Measurements from ENCODE around the gene ADARB2. TPM values are rescaled to one million over a fixed set of nuclear protein-coding genes. Genes with fewer than 3 reads are reported as not detected.

ADARB2 gene
- polyA plus RNA-seq, 1 of the 3 experiments (the other 2 are of a cell fraction) = not detected

- no peaks in the 10 kb centered on the region for H3K27me3 ChIP-seq (ENCODE audit: insufficient read depth)
- no peak overlapping the region; a peak in 1 of 4 replicates for H3K27ac ChIP-seq (ENCODE audit: low read depth in 2 of 2, low read length in 1 of 2)
- DNase-seq = peak; percentile 67
- WGBS (ENCODE audit: low lambda C conversion rate) = 8% methylated on average over 4 of the region's 4 CpGs
- H3K9me3 ChIP-seq = no peaks in the 10 kb centered on the region
- H3K4me2 ChIP-seq = no peak overlapping the region
- H4K20me1 ChIP-seq (ENCODE audit: insufficient read depth) = no peaks in the 10 kb centered on the region
- CTCF ChIA-PET = no interaction called here
- H3K79me2 ChIP-seq (ENCODE audit: insufficient read depth) = no peaks in the 10 kb centered on the region
- H3K9ac ChIP-seq = no peak overlapping the region
- peaks cover 0 to 15% of the 10 kb centered on the region in 2 experiments; a peak in 1 of 4 replicates for H3K4me1 ChIP-seq (ENCODE audit: control insufficient read depth in 1 of 2, insufficient read depth in 2 of 2, low read depth in 1 of 2, low read length in 1 of 2)
- no peaks in the 10 kb centered on the region for H3K36me3 ChIP-seq (replicated peaks in 1 of 2; ENCODE audit: control insufficient read depth in 1 of 2, insufficient read depth in 2 of 2, low read length in 1 of 2)
- POLR2A ChIA-PET = no interaction called here
- TF ChIP-seq YY1 (IDR thresholded peaks at IDR 0.05; ENCODE audit: low read depth) (no peak), CHD2 (IDR thresholded peaks at IDR 0.05; ENCODE audit: low read length, partially characterized antibody) (no peak), JUND (IDR thresholded peaks at IDR 0.05) (no peak), TEAD4 (IDR thresholded peaks at IDR 0.05; ENCODE audit: borderline replicate concordance, insufficient read depth) (no peak), IRF3 (IDR thresholded peaks at IDR 0.05; ENCODE audit: low read depth, low read length) (no peak), SIN3A (IDR thresholded peaks at IDR 0.05; ENCODE audit: borderline replicate concordance, low read depth, low read length) (no peak), ELF1 (IDR thresholded peaks at IDR 0.05) (no peak)
- no peak overlapping the region for H3K4me3 ChIP-seq (ENCODE audit: low read depth in 2 of 2, low read length in 1 of 2)
- no peak overlapping the region for H2AFZ ChIP-seq (ENCODE audit: low read depth)
- no peaks in the 10 kb centered on the region for H3K9me2 ChIP-seq
- H3F3A ChIP-seq (replicated peaks; ENCODE audit: insufficient read depth) = no peaks in the 10 kb centered on the region
Observed at GRCh38 chr10:1345368-1345767, 392.0 kb downstream of the ADARB2 start.

- Histone ChIP-seq H3K79me2 (ENCODE audit: insufficient read depth) (no peaks in the 10 kb centered on the region), H3K36me3 (replicated peaks in 1 of 2; ENCODE audit: control insufficient read depth in 1 of 2, insufficient read depth in 2 of 2, low read length in 1 of 2) (no peaks in the 10 kb centered on the region), H2AFZ (ENCODE audit: low read depth) (no peak overlapping the region), H3F3A (replicated peaks; ENCODE audit: insufficient read depth) (no peaks in the 10 kb centered on the region), H3K4me2 (no peak overlapping the region), H3K9ac (no peak overlapping the region), H3K4me1 (ENCODE audit: control insufficient read depth in 1 of 2, insufficient read depth in 2 of 2, low read depth in 1 of 2, low read length in 1 of 2) (peaks cover 0 to 15% of the 10 kb centered on the region in 2 experiments; a peak in 1 of 4 replicates), H3K4me3 (ENCODE audit: low read depth in 2 of 2, low read length in 1 of 2) (no peak overlapping the region), H4K20me1 (ENCODE audit: insufficient read depth) (no peaks in the 10 kb centered on the region), H3K27ac (ENCODE audit: low read depth in 2 of 2, low read length in 1 of 2) (no peak overlapping the region), H3K27me3 (ENCODE audit: insufficient read depth) (no peaks in the 10 kb centered on the region), H3K9me2 (no peaks in the 10 kb centered on the region), H3K9me3 (no peaks in the 10 kb centered on the region)
- DNase-seq = no peak
- POLR2A ChIA-PET = no interaction called here
- TF ChIP-seq YY1 (IDR thresholded peaks at IDR 0.05; ENCODE audit: low read depth) (no peak), REST (IDR thresholded peaks at IDR 0.05; ENCODE audit: low read depth, low read length) (no peak), FOSL2 (IDR thresholded peaks at IDR 0.05; ENCODE audit: borderline replicate concordance, low read depth) (no peak), TAF1 (IDR thresholded peaks at IDR 0.05; ENCODE audit: borderline replicate concordance, low read depth, low read length) (no peak), PBX3 (IDR thresholded peaks at IDR 0.05) (no peak), JUND (IDR thresholded peaks at IDR 0.05) (no peak)
- WGBS (ENCODE audit: low lambda C conversion rate) = 71% methylated on average over 14 of the region's 17 CpGs
- CTCF ChIA-PET = no interaction called here
Observed at GRCh38 chr10:1344846-1345245, 392.5 kb downstream of the ADARB2 start.
